ENCODE measurements around the gene CLOCK. TPM values are rescaled to one million over a fixed set of nuclear protein-coding genes. Genes with fewer than 3 reads are reported as not detected.
A peak's percentile ranks its signal among the peaks of the same experiment; 100 is the strongest.

Gene CLOCK
- polyA plus RNA-seq, 1 of the 3 experiments (the other 2 are of a cell fraction), result 4.2 TPM

GRCh38 chr4:55447108-55447708, 99.5 kb downstream of the CLOCK start:
- Histone ChIP-seq H3K4me2 (no peak overlapping the region), H3K9me3 (no peaks in the 10 kb centered on the region)

More at GRCh38 chr4:55447108-55447708, 99.5 kb downstream of the CLOCK start:
- H3K79me2 ChIP-seq (ENCODE audit: insufficient read depth), result peaks cover 4% of the 10 kb centered on the region; the same call in 1 of the 2 replicates
- H3K27me3 ChIP-seq (ENCODE audit: insufficient read depth), result no peaks in the 10 kb centered on the region
- peaks cover 47 to 63% of the 10 kb centered on the region in 2 experiments for H3K36me3 ChIP-seq (replicated peaks in 1 of 2; ENCODE audit: control insufficient read depth in 1 of 2, insufficient read depth in 2 of 2, low read length in 1 of 2)
- no peaks in the 10 kb centered on the region for H3K9me2 ChIP-seq
- no peak for TF ChIP-seq SIN3A (IDR thresholded peaks at IDR 0.05; ENCODE audit: borderline replicate concordance, low read depth, low read length)
- no peak for TF ChIP-seq MAX (IDR thresholded peaks at IDR 0.05; ENCODE audit: low read depth)
- TF ChIP-seq EP300 (IDR thresholded peaks at IDR 0.05; ENCODE audit: borderline replicate concordance in 1 of 2, low read depth in 1 of 2, low read length in 1 of 2), result no peak
- no peak for TF ChIP-seq EZH2phosphoT487 (IDR thresholded peaks at IDR 0.05; ENCODE audit: borderline replicate concordance, low read depth)
- no peak for TF ChIP-seq YY1 (IDR thresholded peaks at IDR 0.05; ENCODE audit: low read depth)
- no peak for TF ChIP-seq USF2 (IDR thresholded peaks at IDR 0.05; ENCODE audit: borderline replicate concordance, low read depth, low read length)
- no peak for TF ChIP-seq NFIC (IDR thresholded peaks at IDR 0.05; ENCODE audit: borderline replicate concordance)
- TF ChIP-seq FOXJ3 (CRISPR knock-in tag; IDR thresholded peaks at IDR 0.05), result no peak
- no peak for TF ChIP-seq RFX5 (IDR thresholded peaks at IDR 0.05; ENCODE audit: low read length)
- no peak for TF ChIP-seq USF1 (IDR thresholded peaks at IDR 0.05; ENCODE audit: borderline replicate concordance, low read depth)
- TF ChIP-seq TCF12 (IDR thresholded peaks at IDR 0.05), result no peak
- no peak for TF ChIP-seq CHD2 (IDR thresholded peaks at IDR 0.05; ENCODE audit: low read length, partially characterized antibody)
- no peak for TF ChIP-seq FOXM1 (IDR thresholded peaks at IDR 0.05; ENCODE audit: low read depth)
- TF ChIP-seq, protein P1, sequence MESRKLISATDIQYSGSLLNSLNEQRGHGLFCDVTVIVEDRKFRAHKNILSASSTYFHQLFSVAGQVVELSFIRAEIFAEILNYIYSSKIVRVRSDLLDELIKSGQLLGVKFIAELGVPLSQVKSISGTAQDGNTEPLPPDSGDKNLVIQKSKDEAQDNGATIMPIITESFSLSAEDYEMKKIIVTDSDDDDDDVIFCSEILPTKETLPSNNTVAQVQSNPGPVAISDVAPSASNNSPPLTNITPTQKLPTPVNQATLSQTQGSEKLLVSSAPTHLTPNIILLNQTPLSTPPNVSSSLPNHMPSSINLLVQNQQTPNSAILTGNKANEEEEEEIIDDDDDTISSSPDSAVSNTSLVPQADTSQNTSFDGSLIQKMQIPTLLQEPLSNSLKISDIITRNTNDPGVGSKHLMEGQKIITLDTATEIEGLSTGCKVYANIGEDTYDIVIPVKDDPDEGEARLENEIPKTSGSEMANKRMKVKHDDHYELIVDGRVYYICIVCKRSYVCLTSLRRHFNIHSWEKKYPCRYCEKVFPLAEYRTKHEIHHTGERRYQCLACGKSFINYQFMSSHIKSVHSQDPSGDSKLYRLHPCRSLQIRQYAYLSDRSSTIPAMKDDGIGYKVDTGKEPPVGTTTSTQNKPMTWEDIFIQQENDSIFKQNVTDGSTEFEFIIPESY (IDR thresholded peaks at IDR 0.05; ENCODE audit: borderline replicate concordance, low read depth), result no peak
- TF ChIP-seq GABPA (IDR thresholded peaks at IDR 0.05; ENCODE audit: low read depth), result no peak
- H3K4me3 ChIP-seq (ENCODE audit: low read depth in 2 of 2, low read length in 1 of 2), result no peak overlapping the region
- CTCF ChIA-PET, result interaction anchor here (1.4 kb wide), 1 partner anchor 11 kb away, joined by 4 read pairs; no protein-coding TSS in a partner anchor
- POLR2A ChIA-PET, result no interaction called here
- no peak for DNase-seq
- peaks cover 36% of the 10 kb centered on the region for H3F3A ChIP-seq (replicated peaks; ENCODE audit: insufficient read depth)
- H3K4me1 ChIP-seq (ENCODE audit: control insufficient read depth in 1 of 2, insufficient read depth in 2 of 2, low read depth in 1 of 2, low read length in 1 of 2), result peaks cover 2 to 27% of the 10 kb centered on the region in 2 experiments; a peak in 3 of 4 replicates
- no peak overlapping the region for H2AFZ ChIP-seq (ENCODE audit: low read depth)
- H3K9ac ChIP-seq, result no peak overlapping the region
- H3K27ac ChIP-seq (ENCODE audit: low read depth in 2 of 2, low read length in 1 of 2), result peak overlapping the region in 1 of 2 experiments; percentile 59; a peak in 2 of 4 replicates
- no peaks in the 10 kb centered on the region for H4K20me1 ChIP-seq (ENCODE audit: insufficient read depth)
- 97% methylated on average over 9 of the region's 9 CpGs for WGBS (ENCODE audit: low lambda C conversion rate)
